GM19395 (cell line): ENCODE results near the gene DOHH.
"Not testable (repeated sequence)": the region's sequence is repeated elsewhere in the genome, so short reads cannot be mapped to it uniquely, and the experiment has no call there.

ENCODE experiments used
- ATAC-seq: cut with Tn5 transposase; IDR thresholded peaks from one replicate; pipeline ENCODE4 v1.9.1; 2021; ENCODE audit warnings: mild to moderate bottlenecking, moderate library complexity; ENCODE audit not compliant: unreplicated experiment

DOHH gene

GRCh38 chr19:3520166-3521103 is 20.0 kb upstream of the DOHH start:
- no peak for ATAC-seq

GRCh38 chr19:3519126-3519525 is 18.7 kb upstream of the DOHH start:
- no peak for ATAC-seq

- ATAC-seq, result no peak
These were observed 18.2 kb upstream of the DOHH start for GRCh38 chr19:3518659-3519058.

- no peak for ATAC-seq
These were observed 17.8 kb upstream of the DOHH start for GRCh38 chr19:3518255-3518654.

- ATAC-seq, result no peak
These were observed 17.2 kb upstream of the DOHH start for GRCh38 chr19:3517638-3518037.

GRCh38 chr19:3516675-3517207 is 16.3 kb upstream of the DOHH start:
- ATAC-seq, result no peak

- ATAC-seq, result no peak
These were observed 15.5 kb upstream of the DOHH start for GRCh38 chr19:3515891-3516422.

GRCh38 chr19:3514930-3515329 is 14.5 kb upstream of the DOHH start:
- ATAC-seq, result no peak

GRCh38 chr19:3513229-3514140 is 13.0 kb upstream of the DOHH start:
- ATAC-seq, result no peak

GRCh38 chr19:3512562-3513228 is 12.2 kb upstream of the DOHH start:
- no peak for ATAC-seq

- ATAC-seq, result no peak
These were observed 11.2 kb upstream of the DOHH start for GRCh38 chr19:3511506-3512251.

GRCh38 chr19:3510727-3511126 is 10.3 kb upstream of the DOHH start:
- ATAC-seq, result no peak

GRCh38 chr19:3509566-3509989 is 9.1 kb upstream of the DOHH start:
- no peak for ATAC-seq

GRCh38 chr19:3508771-3509535 is 8.5 kb upstream of the DOHH start:
- ATAC-seq, result no peak

- not testable (repeated sequence) for ATAC-seq
These were observed 7.7 kb upstream of the DOHH start for GRCh38 chr19:3508121-3508661.

- ATAC-seq, result no peak
These were observed 7.1 kb upstream of the DOHH start for GRCh38 chr19:3507371-3508120.

- ATAC-seq, result peak; percentile 15
These were observed 6.2 kb upstream of the DOHH start for GRCh38 chr19:3506384-3507340.
